Activated T-helper 2 cell treated with anti-CD3 and anti-CD28 coated beads, Interferon-gamma antibody, Interleukin-2, Interleukin-4, amounts not matched to agents 10 μg/mL and 5 μg/mL and 100 μg/mL, durations not matched to agents 14 hours and 24 hours and 36 hours (primary cell): Measurements from ENCODE around the gene HCLS1. TPM values are rescaled to one million over a fixed set of nuclear protein-coding genes. Genes with fewer than 3 reads are reported as not detected.
"Not testable (repeated sequence)": the region's sequence is repeated elsewhere in the genome, so short reads cannot be mapped to it uniquely, and the experiment has no call there.

Experiments
- DNase-seq: peaks from one replicate; pipeline ENCODE4 v3.0.0; 2021; ENCODE audit warnings: low spot score
- H3K27ac Mint-ChIP-seq: one replicate; pipeline ENCODE4 v1.8.0; 2021; ENCODE audit warnings: mixed read lengths
- H3K27me3 Mint-ChIP-seq: one replicate; pipeline ENCODE4 v1.8.0; 2021; ENCODE audit warnings: low read depth, mixed read lengths
- H3K36me3 Mint-ChIP-seq: one replicate; pipeline ENCODE4 v1.8.0; 2021; ENCODE audit warnings: low read depth, mixed read lengths
- H3K4me1 Mint-ChIP-seq: one replicate; pipeline ENCODE4 v1.8.0; 2021; ENCODE audit warnings: low read depth, mixed read lengths
- H3K4me3 Mint-ChIP-seq: one replicate; pipeline ENCODE4 v1.8.0; 2021; ENCODE audit warnings: low read depth, mild to moderate bottlenecking, moderate library complexity, mixed read lengths
- H3K9me3 Mint-ChIP-seq: one replicate; pipeline ENCODE4 v1.8.0; 2021; ENCODE audit warnings: mixed read lengths
- intact Hi-C: fragments of 100-400 bp; cut with micrococcal nuclease; formaldehyde crosslinking; loops from one replicate; pipeline ENCODE4 v1.15.1; 2023
- total RNA-seq: library from RNA; stranded (reverse); gene quantifications from 2 replicates; pipeline ENCODE4 v1.2.3, GENCODE V29; 2022

The HCLS1 gene, protein sequence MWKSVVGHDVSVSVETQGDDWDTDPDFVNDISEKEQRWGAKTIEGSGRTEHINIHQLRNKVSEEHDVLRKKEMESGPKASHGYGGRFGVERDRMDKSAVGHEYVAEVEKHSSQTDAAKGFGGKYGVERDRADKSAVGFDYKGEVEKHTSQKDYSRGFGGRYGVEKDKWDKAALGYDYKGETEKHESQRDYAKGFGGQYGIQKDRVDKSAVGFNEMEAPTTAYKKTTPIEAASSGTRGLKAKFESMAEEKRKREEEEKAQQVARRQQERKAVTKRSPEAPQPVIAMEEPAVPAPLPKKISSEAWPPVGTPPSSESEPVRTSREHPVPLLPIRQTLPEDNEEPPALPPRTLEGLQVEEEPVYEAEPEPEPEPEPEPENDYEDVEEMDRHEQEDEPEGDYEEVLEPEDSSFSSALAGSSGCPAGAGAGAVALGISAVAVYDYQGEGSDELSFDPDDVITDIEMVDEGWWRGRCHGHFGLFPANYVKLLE
- 234 and 243 TPM in 2 replicates for total RNA-seq

DNA sequence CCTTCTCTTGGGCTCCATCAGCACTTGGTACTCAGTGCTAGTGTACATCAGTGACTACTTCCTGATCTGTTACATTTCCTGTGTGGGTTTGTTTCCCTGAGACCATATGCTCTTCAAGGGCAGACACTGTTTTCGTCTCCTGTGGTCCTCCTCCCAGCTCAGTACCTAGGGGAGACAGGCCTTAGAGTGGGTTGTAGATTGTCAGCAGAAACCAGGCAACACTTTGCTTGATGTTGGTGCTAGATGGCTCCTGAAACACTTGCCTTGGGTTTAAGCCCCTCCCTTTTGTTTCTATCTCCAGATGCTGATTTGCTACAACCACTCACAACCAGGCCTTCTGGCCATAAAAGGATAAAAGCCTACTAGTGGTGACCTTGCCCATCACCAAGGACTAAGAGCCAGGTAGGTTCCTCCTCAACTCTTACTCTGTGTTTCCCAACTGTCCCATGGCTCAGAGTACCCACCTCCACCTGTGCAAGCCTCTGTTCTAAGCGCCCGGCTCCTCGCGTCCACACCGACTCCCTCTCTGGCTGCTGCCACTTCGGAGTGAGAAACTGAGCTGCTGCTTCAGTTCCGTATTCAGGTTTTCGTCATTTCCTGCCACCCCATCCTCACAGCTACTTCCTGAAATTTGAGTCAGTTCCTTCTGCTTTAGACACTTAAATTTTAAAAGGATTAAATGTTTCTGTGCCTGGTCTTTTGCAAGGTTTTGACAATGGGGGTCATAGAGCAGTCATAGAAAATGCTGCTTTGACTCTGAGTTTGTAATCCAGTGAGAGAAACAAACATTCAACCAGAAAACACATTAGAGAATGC, at the start of gene HCLS1:
Gene HCLS1 (minus strand): TSS at position 548 of the 816 bp plus-strand sequence. CDS start 2,556 bp downstream, outside the sequence.
- peak; percentile 72 for DNase-seq
- peaks cover 80% of the 10 kb centered on the region for H3K36me3 Mint-ChIP-seq
- H3K4me1 Mint-ChIP-seq, result peaks cover 46% of the 10 kb centered on the region
- H3K9me3 Mint-ChIP-seq, result peaks cover 4% of the 10 kb centered on the region
- peak within 1 kb of the TSS; percentile 97 for H3K4me3 Mint-ChIP-seq
- intact Hi-C loops, result loop anchor here (1.0 to 2.0 kb wide), 3 partner anchors 76 to 114 kb away; partner anchors contain the start of gene GOLGB1
- no peaks in the 10 kb centered on the region for H3K27me3 Mint-ChIP-seq
- peak within 1 kb of the TSS; percentile 99 for H3K27ac Mint-ChIP-seq

DNA sequence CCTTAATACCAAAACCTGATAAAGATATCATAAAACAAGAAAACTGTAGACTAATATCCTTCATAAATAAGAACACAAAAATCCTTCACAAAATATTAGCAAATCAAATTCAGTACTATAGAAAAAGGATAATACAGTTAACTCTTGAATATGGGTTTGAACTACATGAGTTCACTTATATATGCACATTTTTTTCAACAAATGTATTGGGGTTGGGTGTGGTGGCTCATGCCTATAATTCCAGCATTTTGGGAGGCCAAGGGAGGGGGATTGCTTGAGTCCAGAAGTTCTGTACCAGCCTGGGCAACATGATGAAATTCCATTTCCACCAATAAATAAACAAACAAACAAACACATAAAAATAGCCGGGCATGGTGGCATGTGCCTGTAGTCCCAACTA, 49.6 kb upstream of the HCLS1 start:
- H3K27me3 Mint-ChIP-seq, result no peaks in the 10 kb centered on the region
- H3K36me3 Mint-ChIP-seq, result peaks cover 62% of the 10 kb centered on the region
- no peaks in the 10 kb centered on the region for H3K9me3 Mint-ChIP-seq
- DNase-seq, result no peak
- H3K27ac Mint-ChIP-seq, result no peak overlapping the region
- intact Hi-C loops, result no loop called here
- H3K4me1 Mint-ChIP-seq, result peaks cover 2% of the 10 kb centered on the region
- no peak overlapping the region for H3K4me3 Mint-ChIP-seq

DNA sequence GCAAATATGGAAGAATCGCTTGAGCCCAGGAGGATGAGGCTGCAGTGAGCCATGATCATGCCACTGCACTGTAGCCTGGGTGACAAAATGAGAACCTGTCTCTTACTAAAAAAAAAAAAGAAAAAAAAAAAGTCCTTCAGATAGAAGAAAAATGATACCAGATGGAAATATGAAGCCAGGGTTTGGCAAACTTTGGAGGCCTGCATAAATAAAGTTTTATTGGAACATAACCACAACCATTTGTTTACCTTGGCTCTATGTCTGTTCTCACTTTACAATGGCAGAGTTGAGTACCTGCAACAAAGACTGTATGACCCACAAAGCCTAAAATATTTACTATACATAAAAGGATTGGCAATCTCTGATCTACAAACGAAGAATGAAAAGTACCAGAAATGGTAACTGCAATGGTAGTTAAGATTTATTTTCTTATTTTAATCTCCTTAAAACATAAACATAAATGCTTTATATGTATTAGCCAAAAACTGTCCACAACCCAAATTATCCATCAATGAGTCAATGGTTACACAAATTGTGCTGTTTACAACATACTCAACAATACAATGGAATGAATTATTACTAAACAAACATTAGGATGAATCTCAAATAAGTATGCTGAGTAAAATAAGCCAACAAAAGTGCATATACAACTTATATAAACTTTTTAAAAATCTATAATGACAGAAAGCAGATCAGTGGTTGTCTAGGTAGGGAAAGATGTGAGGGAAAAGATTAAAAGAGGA, 47.0 kb upstream of the HCLS1 start:
- intact Hi-C loops, result no loop called here
- Mint-ChIP-seq H3K4me3 (no peak overlapping the region), H3K36me3 (peaks cover 66% of the 10 kb centered on the region), H3K27me3 (no peaks in the 10 kb centered on the region), H3K9me3 (no peaks in the 10 kb centered on the region), H3K27ac (no peak overlapping the region), H3K4me1 (peaks cover 2% of the 10 kb centered on the region)
- DNase-seq, result no peak

DNA sequence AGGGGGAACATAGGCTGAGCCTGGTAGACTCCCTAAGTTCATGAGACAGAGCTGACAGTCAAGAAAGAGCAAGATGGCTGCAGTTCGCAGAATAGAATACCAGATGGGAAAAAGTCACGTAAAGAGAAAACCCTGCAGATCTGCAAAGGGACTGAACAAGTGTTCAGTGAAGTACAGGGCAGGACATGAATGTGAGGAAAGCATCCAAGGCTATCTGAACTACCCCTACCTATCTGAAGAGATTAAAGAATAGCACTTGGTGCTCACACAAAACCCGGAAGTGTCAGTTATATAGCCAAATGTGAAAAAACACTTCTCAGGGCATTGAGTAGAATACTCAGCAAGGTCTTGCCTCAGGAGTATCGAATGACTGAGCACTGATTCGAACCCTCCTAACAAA, 44.8 kb upstream of the HCLS1 start:
- no peak for DNase-seq
- peaks cover 74% of the 10 kb centered on the region for H3K36me3 Mint-ChIP-seq
- H3K27me3 Mint-ChIP-seq, result no peaks in the 10 kb centered on the region
- intact Hi-C loops, result no loop called here
- no peak overlapping the region for H3K27ac Mint-ChIP-seq
- H3K4me3 Mint-ChIP-seq, result no peak overlapping the region
- H3K9me3 Mint-ChIP-seq, result no peaks in the 10 kb centered on the region
- peaks cover 2% of the 10 kb centered on the region for H3K4me1 Mint-ChIP-seq

DNA sequence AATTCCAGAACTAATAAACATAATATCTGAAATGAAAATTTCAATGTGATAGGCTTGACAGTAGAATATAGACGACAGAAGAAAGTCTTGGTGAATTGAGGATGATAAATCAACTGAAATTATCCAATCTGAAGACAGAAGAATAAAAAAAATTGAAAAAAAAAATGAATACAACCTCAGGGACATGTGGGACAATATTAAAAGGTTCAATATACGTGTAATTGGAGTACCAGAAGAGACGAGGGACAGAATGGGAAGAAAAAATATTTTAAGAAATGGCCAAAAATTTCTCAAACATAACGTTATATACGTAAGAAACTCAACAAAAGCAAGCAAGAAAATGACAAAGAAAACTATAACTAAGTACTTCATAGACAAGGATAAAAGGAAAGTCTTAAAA, 43.3 kb upstream of the HCLS1 start:
- intact Hi-C loops, result no loop called here
- Mint-ChIP-seq H3K9me3 (no peaks in the 10 kb centered on the region), H3K4me1 (no peaks in the 10 kb centered on the region), H3K36me3 (peaks cover 63% of the 10 kb centered on the region), H3K4me3 (no peak overlapping the region), H3K27ac (no peak overlapping the region), H3K27me3 (no peaks in the 10 kb centered on the region)
- no peak for DNase-seq

DNA sequence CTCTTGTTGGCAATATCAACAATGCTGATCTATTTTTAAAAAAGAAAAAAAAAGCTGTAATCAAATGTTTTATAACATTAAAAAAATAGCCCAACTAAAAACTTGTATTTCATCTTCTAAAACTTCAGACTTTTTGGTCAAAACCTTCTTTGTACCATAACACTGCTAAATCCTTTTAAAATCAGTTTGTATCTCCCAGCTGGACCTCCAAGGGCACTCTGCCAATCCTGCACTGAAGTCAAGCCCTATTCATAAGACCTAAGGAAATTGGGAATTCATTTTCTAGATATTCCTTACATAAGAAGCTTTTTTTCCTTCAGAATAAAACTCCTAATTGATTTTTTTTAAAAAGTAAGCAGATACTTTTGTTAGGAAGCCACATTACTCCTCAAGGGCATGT, 38.2 kb upstream of the HCLS1 start:
- H3K4me1 Mint-ChIP-seq, result peaks cover 4% of the 10 kb centered on the region
- no peak overlapping the region for H3K27ac Mint-ChIP-seq
- DNase-seq, result no peak
- intact Hi-C loops, result no loop called here
- no peaks in the 10 kb centered on the region for H3K9me3 Mint-ChIP-seq
- peaks cover 28% of the 10 kb centered on the region for H3K36me3 Mint-ChIP-seq
- H3K4me3 Mint-ChIP-seq, result no peak overlapping the region
- no peaks in the 10 kb centered on the region for H3K27me3 Mint-ChIP-seq

DNA sequence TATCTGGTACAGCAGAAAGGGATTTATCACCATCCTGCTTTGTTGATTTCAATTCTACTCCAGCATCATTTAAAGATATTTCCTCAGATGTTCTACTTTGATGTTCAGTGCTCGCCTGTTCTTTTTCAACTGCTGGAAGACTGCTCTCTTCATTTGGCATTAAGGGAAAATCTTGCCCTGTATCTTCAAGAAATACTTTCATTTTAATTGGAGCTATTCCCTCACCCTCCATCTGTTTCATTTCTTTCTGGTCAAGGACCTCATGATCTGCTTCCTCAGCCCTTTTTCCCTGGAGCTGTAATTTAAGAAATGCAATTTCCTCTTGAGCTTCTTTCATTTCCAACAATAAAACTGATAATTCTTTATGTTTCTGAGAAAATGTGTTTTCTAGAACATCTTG, 37.8 kb upstream of the HCLS1 start:
- no peak for DNase-seq
- Mint-ChIP-seq H3K36me3 (peaks cover 24% of the 10 kb centered on the region), H3K4me3 (no peak overlapping the region), H3K4me1 (peaks cover 4% of the 10 kb centered on the region), H3K9me3 (no peaks in the 10 kb centered on the region), H3K27me3 (no peaks in the 10 kb centered on the region), H3K27ac (no peak overlapping the region)
- intact Hi-C loops, result no loop called here

DNA sequence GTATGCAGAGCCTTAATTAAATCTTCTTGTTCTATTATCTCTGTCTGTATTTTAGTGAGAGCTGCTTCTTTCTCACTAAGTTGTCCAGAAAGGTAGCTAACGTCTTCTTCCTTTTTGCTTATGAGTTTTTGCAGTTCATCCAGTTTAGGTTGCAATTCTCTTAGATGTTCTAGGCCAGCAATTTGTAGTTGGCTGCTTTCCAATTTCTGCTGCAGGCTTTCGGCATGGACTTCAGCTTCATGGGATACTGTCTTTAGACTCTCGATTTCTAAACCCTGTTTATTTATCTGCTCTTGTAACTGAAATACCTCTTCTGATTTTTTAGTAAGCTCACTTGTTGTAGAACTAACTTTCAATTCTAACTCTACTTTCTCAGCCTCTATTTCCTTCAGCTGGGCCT, 35.5 kb upstream of the HCLS1 start:
- Mint-ChIP-seq H3K4me3 (no peak overlapping the region), H3K9me3 (no peaks in the 10 kb centered on the region), H3K36me3 (peaks cover 21% of the 10 kb centered on the region), H3K4me1 (peaks cover 15% of the 10 kb centered on the region), H3K27ac (no peak overlapping the region), H3K27me3 (no peaks in the 10 kb centered on the region)
- intact Hi-C loops, result no loop called here
- DNase-seq, result no peak

DNA sequence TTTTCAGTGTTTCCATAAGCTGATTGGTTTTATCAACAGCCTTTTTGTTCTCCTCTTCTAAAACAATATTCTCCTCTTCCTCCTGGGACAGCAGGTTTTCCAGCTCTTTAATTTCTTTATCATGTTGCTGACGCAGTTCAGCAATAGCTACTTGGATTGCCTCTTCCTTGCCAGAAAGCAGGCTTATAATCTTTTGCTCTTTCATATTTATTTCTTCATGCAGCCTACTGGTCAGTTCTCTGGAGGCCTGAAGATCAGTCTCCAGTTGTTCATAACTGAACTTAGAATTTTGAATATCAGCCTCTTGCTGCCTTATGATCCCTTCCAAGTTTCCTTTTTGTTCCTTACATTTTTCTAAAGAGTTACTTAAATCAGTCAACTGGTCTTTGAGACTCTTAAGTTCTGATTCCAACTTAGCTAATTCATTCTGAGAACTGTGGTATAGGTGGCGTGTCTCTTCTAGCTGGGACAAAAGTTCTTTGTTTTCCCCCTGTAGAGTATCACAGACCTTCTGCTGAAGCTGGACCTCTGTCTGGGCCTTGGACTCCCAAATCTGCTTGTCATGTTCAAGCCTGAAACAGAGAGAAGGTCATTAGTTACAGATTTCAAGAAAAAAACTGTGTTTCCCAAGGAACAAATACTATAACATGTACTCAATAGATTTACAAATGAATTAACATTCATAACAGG, 31.5 kb upstream of the HCLS1 start:
- no peak for DNase-seq
- no peaks in the 10 kb centered on the region for H3K9me3 Mint-ChIP-seq
- peaks cover 22% of the 10 kb centered on the region for H3K4me1 Mint-ChIP-seq
- H3K27me3 Mint-ChIP-seq, result no peaks in the 10 kb centered on the region
- intact Hi-C loops, result loop anchor here (5.0 kb wide), 1 partner anchor 40 kb away; no protein-coding TSS in a partner anchor
- no peak overlapping the region for H3K27ac Mint-ChIP-seq
- no peak overlapping the region for H3K4me3 Mint-ChIP-seq
- peaks cover 32% of the 10 kb centered on the region for H3K36me3 Mint-ChIP-seq

DNA sequence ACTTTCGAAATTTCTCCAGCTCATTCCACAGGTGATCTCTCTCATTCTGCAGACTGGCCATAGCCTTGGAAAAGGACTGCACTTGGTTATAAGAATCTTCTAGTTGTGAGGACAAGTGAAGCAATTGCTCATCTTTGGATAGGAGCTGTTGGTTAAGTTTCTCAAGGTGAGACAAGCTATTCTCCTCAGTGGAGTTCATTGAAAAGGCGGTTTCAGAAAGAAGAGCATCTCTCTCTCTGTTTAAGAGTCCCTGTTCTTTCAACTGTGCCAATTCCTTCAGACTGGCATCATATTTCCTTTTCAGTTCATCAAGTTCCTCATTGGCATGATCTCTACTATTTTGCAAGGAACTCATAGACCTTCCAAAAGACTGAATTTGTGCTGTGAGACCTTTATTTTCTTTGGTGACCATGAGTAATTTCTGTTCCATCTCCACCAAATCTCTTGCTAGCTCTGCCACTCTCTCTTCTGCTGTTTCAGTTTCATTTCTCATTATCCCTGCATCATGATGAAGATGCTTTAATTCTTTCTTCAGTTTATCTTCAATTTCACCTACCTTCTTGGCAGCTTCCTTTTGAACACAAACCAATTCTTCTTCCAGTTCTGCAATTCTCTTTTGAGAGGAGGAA, 30.2 kb upstream of the HCLS1 start:
- intact Hi-C loops, result loop anchor here (5.0 kb wide), 1 partner anchor 39 kb away; no protein-coding TSS in a partner anchor
- H3K36me3 Mint-ChIP-seq, result peaks cover 44% of the 10 kb centered on the region
- no peaks in the 10 kb centered on the region for H3K9me3 Mint-ChIP-seq
- peak overlapping the region; percentile 42 for H3K27ac Mint-ChIP-seq
- H3K4me1 Mint-ChIP-seq, result peaks cover 18% of the 10 kb centered on the region
- no peaks in the 10 kb centered on the region for H3K27me3 Mint-ChIP-seq
- no peak overlapping the region for H3K4me3 Mint-ChIP-seq
- no peak for DNase-seq

DNA sequence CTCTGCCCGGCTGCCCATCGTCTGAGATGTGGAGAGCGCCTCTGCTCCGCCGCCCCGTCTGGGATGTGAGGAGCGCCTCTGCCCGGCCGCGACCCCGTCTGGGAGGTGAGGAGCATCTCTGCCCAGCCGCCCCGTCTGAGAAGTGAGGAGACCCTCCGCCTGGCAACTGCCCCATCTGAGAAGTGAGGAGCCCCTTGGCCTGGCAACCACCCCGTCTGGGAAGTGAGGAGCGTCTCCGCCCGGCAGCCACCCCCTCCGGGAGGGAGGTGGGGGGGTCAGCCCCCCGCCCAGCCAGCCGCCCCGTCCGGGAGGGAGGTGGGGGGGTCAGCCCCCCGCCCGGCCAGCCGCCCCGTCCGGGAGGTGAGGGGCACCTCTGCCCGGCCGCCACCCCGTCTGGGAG, 28.0 kb upstream of the HCLS1 start:
- H3K27ac Mint-ChIP-seq, DNase-seq, intact Hi-C loops, H3K4me3 Mint-ChIP-seq, H3K27me3 Mint-ChIP-seq: not testable (repeated sequence)
- peaks cover 11% of the 10 kb centered on the region for H3K9me3 Mint-ChIP-seq
- H3K4me1 Mint-ChIP-seq, result peaks cover 18% of the 10 kb centered on the region
- peaks cover 56% of the 10 kb centered on the region for H3K36me3 Mint-ChIP-seq

DNA sequence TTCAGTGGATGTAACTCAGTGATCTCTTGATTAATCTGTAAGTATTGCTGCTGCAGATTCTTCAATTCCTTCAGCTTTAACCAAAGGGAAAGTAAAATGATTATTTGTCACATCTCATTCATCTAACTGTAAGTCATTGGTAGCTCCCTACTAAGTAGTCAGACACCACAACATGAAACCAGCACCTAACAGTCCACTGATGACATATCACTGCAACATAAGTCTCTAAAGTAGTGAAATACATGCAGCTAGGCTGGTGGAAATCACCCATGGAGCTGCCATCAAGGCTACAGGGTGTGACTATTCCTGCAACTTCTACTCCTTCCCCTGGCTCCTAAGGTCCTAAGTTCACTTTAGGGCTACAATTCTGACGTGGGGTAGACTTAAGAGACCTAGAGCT, 21.1 kb upstream of the HCLS1 start:
- no peak overlapping the region for H3K4me3 Mint-ChIP-seq
- intact Hi-C loops, result no loop called here
- H3K4me1 Mint-ChIP-seq, result peaks cover 18% of the 10 kb centered on the region
- no peaks in the 10 kb centered on the region for H3K27me3 Mint-ChIP-seq
- H3K9me3 Mint-ChIP-seq, result peaks cover 15% of the 10 kb centered on the region
- H3K27ac Mint-ChIP-seq, result peak overlapping the region; percentile 33
- H3K36me3 Mint-ChIP-seq, result peaks cover 75% of the 10 kb centered on the region
- no peak for DNase-seq
